Bronchial epithelial cell (primary cell): ENCODE data around the gene TNFRSF13B. TPM values are rescaled to one million over a fixed set of nuclear protein-coding genes. Genes with fewer than 3 reads are reported as not detected.

ENCODE experiments used
- DNase-seq: peaks from one replicate; pipeline ENCODE4 v3.0.0-alpha.2; 2010; ENCODE audit warnings: low read depth
- FAIRE-seq: peaks from 2 replicates; lab custom pipeline; 2011; peaks lifted over from hg19 to GRCh38; lab: Jason Lieb, UNC
- H3K27me3 ChIP-seq: 2 replicates; pipeline ENCODE4 v1.5.1; 2011; ENCODE audit warnings: low read length; ENCODE audit not compliant: control insufficient read depth, insufficient read depth
- H3K36me3 ChIP-seq: 2 replicates; pipeline ENCODE4 v1.5.1; 2011; ENCODE audit warnings: low read length; ENCODE audit not compliant: control insufficient read depth, insufficient read depth
- H3K4me3 ChIP-seq: 2 replicates; pipeline ENCODE4 v1.5.1; 2011; ENCODE audit warnings: mild to moderate bottlenecking, low read depth, low read length, control low read depth
- total RNA-seq: library from RNA; depleted of rRNA; stranded (reverse); fragments of >200 nt; gene quantifications from 2 replicates; pipeline ENCODE4 v1.2.1, GENCODE V29; 2014
- TF ChIP-seq, protein P1 (sequence below): IDR thresholded peaks from 2 replicates; pipeline ENCODE4 v1.5.1; 2011; ENCODE audit warnings: mild to moderate bottlenecking, moderate library complexity, low read length, control low read depth, inconsistent platforms; ENCODE audit not compliant: insufficient read depth, severe bottlenecking

The TNFRSF13B gene
- total RNA-seq, 1 donor from 2014 or later, result not detected

DNA sequence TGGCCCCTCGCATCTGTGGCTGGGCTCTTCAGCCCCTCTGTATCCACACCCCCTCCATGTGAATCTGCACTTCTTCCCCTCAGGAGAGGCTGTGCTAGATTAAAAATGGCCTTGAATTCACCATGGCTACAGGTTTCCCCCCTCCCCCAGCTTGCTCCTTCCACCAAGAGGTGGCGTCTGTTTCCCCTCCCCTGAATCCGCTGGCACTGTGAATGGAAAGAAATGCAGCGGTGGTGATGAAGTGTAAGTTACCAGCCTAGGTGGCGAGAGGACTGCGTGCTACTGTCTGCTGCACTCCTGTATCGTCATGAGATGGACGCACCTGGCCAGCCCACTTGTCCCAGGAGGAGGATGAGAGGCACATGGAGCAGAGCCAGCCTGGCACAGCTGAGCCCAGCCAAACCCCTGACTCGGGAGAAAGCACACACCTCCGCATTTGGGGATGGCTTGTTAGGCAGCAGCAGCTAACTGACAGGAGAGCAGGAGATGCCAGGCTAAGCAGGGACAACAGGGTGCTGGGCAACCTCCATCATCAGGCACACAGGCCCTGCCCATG lies 26.2 kb downstream of the TNFRSF13B start:
- DNase-seq (no peak), FAIRE-seq (no peak)
- H3K27me3 ChIP-seq, result no peaks in the 10 kb centered on the region
- no peak overlapping the region for H3K4me3 ChIP-seq
- H3K36me3 ChIP-seq, result no peaks in the 10 kb centered on the region
- TF ChIP-seq, protein P1, sequence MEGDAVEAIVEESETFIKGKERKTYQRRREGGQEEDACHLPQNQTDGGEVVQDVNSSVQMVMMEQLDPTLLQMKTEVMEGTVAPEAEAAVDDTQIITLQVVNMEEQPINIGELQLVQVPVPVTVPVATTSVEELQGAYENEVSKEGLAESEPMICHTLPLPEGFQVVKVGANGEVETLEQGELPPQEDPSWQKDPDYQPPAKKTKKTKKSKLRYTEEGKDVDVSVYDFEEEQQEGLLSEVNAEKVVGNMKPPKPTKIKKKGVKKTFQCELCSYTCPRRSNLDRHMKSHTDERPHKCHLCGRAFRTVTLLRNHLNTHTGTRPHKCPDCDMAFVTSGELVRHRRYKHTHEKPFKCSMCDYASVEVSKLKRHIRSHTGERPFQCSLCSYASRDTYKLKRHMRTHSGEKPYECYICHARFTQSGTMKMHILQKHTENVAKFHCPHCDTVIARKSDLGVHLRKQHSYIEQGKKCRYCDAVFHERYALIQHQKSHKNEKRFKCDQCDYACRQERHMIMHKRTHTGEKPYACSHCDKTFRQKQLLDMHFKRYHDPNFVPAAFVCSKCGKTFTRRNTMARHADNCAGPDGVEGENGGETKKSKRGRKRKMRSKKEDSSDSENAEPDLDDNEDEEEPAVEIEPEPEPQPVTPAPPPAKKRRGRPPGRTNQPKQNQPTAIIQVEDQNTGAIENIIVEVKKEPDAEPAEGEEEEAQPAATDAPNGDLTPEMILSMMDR, result no peak

DNA sequence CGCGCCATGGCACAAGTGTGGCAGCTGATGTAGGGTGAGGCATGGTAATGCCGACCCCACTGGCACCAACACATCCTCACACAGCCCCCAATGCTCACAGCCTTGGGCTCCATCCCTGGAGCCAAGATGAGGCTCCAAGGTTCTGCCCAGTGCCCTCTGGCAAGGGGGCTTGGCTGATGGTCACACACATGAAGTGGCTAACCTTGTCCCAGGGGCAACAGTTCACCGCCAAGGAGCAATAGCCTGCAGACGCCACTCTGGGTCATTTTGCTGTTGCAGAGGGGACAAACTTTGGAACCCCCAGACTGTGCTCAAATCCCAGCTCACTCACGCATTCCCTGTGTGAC lies 26.8 kb downstream of the TNFRSF13B start:
- DNase-seq (no peak), FAIRE-seq (no peak)
- TF ChIP-seq, protein P1, result no peak
- no peaks in the 10 kb centered on the region for H3K27me3 ChIP-seq
- no peaks in the 10 kb centered on the region for H3K36me3 ChIP-seq
- no peak overlapping the region for H3K4me3 ChIP-seq

DNA sequence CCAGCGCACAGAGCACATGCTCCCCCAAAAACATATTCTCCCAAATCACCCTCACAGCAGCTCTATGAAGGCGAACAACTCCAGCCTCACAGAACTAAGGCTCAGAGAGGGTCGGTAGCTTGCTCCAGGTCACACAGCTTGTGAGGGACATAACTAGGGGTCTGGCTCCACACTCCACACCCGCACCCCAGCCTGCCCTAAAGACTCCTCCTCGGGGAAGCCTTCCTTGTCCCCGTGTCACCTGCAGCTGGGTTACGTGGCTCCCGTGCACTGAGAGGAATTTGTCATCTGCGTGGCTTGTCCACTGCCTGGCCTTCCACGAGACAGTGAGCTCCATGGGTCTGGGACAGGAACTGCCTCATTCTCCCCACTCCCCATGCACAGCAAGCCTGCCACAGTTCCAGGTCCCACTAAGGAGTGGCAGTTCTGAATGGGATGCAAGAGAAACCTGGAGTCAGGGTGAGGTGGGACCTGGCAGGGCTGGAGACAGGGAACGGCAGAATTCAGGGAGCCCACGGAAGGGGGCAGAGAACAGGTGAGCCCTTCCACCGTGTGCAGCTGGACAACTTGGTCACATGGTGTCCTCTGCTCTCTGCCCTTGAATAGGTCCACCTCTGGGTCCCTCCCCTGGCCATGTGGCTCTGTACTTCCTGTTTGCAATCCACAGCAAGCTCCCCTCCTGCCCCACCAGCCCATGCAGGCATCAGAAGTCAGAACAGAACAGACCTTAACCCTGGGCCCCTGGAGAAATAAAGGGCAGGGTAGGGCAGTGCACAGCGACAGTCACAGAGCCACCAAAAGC lies 27.4 kb downstream of the TNFRSF13B start:
- FAIRE-seq, result no peak
- DNase-seq, result no peak
- Histone ChIP-seq H3K27me3 (no peaks in the 10 kb centered on the region), H3K4me3 (no peak overlapping the region), H3K36me3 (no peaks in the 10 kb centered on the region)
- TF ChIP-seq, protein P1, result no peak

DNA sequence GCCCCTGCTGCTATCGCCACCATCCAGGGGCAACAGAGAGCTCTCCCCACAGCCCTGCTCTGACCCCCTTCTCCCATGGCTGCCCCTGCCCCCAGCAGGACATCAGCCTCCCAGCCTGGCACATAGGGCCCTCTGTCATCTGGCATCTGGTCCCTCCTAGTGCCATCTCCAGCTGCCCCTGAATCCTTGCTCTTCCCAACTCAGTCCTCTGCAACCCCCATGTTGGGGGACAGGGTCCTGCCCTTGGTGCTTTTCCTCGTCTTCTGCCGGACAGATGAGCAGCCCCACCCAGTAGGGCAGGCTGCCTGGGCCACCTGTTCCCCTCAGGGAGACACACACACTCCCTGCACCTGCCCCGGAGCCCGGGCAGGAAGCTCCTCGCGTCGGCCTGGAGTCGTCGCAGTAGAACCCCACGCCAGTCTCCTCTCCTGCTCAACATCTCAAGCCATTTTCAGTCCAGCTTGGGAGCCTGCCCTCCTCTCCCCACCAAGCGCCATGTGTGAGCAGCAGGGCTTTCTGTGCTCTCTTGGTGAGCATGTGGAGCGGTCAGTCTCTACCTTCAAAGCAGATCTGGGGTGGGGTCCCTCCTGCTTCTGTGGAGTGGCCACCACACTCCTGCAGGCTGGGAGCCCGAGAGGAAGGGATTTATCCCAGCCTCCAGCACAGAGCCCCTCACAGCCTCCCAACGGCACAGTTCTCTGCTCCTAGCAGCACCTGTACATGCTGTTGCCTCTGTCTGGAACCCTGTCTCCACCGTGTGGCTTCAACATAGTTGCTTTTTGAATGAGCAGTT lies 28.2 kb downstream of the TNFRSF13B start:
- FAIRE-seq, result no peak
- Histone ChIP-seq H3K36me3 (no peaks in the 10 kb centered on the region), H3K27me3 (no peaks in the 10 kb centered on the region), H3K4me3 (no peak overlapping the region)
- no peak for DNase-seq
- TF ChIP-seq, protein P1, result no peak

DNA sequence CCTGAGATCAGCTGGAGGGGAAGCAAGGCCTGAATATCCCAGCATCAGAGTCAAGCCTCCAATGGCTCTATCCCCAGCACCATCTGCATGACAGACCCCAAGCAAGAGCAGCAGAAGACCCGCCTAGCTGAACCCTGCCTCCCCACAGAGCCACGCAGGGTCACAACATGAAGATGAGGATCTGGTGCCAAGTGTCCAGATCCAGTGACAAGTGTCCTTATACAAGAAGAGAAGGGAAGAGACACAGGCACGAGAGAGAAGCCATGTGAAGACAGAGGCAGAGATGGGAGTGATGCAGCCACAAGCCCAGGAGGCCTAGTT lies 28.9 kb downstream of the TNFRSF13B start:
- FAIRE-seq (no peak), DNase-seq (no peak)
- TF ChIP-seq, protein P1, result no peak
- H3K27me3 ChIP-seq, result no peaks in the 10 kb centered on the region
- no peaks in the 10 kb centered on the region for H3K36me3 ChIP-seq
- H3K4me3 ChIP-seq, result no peak overlapping the region
